Right lobe of liver (tissue), 4 donors: ENCODE measurements around the gene AKR1C8.

Source experiments
- POLR2A ChIP-seq: fragments of 450-650 bp; IDR thresholded peaks from one replicate; pipeline ENCODE4 v1.6.1; 2017; ENCODE audit warnings: antibody characterized with exemption, mild to moderate bottlenecking
- TF ChIP-seq, protein P1 (sequence below), 4 donors: fragments of 200-600 bp in 3 of 4; fragments of 450-650 bp in 1 of 4; IDR thresholded peaks; one replicate each; pipeline versions ENCODE4 v1.5.1 to v1.8.0; 2016 to 2022; ENCODE audit warnings: antibody characterized with exemption in 4 of 4, mild to moderate bottlenecking in 2 of 4
- donor health status: DM: no; HTN: no; CAD: no.
- donor health status: DM: no; HTN: no; CAD: no.
- donor health status: DM: no; HTN: yes; CAD: no.

DNA sequence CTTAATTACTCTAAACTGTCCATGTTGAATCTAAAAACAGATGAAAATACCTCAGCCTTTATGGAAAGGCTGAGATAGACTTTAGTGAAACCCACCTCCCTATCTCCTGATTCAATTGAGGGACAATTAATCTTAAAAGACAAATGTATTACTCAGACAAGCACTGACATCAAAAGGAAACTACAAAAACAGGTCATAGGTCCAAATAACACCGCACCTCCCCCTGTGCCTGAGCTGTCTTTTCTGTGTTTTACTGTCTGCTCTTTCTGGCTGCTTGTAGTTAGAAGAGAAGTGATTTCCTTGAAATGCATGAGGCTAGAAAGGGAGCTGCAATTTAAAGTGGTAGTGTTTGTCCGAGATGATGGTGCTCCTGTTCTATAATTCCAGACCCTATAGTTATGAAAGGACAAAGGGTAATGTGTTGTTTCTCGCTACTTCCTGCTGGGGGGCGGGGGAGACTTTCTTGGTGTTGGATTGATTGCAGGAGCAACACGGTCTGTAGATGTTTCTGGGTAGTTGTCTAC lies 16.0 kb downstream of the AKR1C8 start:
- TF ChIP-seq, protein P1, sequence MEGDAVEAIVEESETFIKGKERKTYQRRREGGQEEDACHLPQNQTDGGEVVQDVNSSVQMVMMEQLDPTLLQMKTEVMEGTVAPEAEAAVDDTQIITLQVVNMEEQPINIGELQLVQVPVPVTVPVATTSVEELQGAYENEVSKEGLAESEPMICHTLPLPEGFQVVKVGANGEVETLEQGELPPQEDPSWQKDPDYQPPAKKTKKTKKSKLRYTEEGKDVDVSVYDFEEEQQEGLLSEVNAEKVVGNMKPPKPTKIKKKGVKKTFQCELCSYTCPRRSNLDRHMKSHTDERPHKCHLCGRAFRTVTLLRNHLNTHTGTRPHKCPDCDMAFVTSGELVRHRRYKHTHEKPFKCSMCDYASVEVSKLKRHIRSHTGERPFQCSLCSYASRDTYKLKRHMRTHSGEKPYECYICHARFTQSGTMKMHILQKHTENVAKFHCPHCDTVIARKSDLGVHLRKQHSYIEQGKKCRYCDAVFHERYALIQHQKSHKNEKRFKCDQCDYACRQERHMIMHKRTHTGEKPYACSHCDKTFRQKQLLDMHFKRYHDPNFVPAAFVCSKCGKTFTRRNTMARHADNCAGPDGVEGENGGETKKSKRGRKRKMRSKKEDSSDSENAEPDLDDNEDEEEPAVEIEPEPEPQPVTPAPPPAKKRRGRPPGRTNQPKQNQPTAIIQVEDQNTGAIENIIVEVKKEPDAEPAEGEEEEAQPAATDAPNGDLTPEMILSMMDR (IDR thresholded peaks at IDR 0.05): no peak
- no peak for TF ChIP-seq POLR2A
